ENCODE measurements around the gene SPINK14.
A peak's percentile ranks its signal among the peaks of the same experiment; 100 is the strongest.

SPINK14 gene

DNA sequence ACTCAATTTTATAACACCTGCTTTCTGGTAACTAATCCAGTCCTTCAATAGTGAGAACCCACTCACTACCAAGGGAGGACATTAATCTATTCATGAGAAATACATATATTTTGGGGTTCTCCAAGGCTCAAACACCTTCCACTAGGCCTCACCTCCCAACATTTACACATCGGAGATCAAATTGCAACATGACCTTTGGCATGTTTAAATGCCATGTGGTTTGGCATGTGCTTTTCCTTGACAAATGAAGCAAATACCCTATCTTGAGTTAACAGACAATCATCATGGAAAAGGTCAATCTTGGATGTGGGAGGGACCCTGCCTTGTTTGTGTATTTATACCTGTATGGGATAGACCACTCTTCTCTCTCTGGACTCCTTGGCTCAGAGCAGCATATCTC, 21.9 kb upstream of the SPINK14 start:
- H3K27ac ChIP-seq: peak overlapping the region; percentile 73; the same call in 1 of the 2 replicates
- TF ChIP-seq ZFX (IDR thresholded peaks at IDR 0.05): no peak
- TF ChIP-seq, protein P1, sequence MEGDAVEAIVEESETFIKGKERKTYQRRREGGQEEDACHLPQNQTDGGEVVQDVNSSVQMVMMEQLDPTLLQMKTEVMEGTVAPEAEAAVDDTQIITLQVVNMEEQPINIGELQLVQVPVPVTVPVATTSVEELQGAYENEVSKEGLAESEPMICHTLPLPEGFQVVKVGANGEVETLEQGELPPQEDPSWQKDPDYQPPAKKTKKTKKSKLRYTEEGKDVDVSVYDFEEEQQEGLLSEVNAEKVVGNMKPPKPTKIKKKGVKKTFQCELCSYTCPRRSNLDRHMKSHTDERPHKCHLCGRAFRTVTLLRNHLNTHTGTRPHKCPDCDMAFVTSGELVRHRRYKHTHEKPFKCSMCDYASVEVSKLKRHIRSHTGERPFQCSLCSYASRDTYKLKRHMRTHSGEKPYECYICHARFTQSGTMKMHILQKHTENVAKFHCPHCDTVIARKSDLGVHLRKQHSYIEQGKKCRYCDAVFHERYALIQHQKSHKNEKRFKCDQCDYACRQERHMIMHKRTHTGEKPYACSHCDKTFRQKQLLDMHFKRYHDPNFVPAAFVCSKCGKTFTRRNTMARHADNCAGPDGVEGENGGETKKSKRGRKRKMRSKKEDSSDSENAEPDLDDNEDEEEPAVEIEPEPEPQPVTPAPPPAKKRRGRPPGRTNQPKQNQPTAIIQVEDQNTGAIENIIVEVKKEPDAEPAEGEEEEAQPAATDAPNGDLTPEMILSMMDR (conservative IDR thresholded peaks at IDR 0.05): no peak

DNA sequence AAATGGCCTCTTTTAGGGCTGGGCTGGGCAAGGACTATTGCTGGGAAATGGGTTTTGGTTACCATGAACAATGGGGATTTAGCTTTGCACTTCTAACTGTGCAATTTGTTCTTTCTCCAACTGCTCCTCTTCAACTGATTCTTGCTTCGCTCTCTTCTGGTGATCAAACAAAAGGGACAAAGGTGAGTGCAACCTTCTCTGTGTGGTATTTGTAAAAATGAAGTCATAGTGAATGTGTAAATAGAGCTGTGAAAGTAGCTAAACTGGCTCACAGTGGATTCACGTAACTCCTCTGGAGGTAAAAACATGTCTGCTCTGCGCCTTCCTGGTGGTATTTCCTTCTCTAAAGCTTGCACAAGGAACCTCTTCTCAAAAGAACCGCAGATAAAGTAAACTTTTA, 20.9 kb upstream of the SPINK14 start:
- H3K27ac ChIP-seq: peak overlapping the region; percentile 73; the same call in 1 of the 2 replicates
- TF ChIP-seq, protein P1 (conservative IDR thresholded peaks at IDR 0.05): no peak
- no peak for TF ChIP-seq ZFX (IDR thresholded peaks at IDR 0.05)

DNA sequence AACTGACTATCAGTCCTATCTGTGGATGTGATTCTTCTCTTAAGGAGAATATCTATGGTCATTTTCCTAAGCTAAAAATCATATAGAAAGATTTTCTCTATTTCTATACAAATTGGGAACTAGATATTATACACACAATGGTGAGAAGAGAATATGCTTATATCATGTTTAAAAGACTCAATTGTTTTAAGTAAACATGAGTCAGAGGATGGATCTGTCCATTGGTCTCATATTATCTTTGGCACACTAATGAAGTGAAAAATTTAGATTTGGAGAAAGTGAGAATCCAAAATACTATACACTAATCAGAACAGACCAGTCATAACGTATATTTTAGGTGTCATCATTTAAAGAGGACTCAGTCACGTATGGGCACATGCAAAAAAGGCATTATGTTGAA, 16.5 kb upstream of the SPINK14 start:
- H3K27ac ChIP-seq: no peak overlapping the region
- no peak for TF ChIP-seq ZFX (IDR thresholded peaks at IDR 0.05)
- TF ChIP-seq, protein P1 (conservative IDR thresholded peaks at IDR 0.05): no peak

DNA sequence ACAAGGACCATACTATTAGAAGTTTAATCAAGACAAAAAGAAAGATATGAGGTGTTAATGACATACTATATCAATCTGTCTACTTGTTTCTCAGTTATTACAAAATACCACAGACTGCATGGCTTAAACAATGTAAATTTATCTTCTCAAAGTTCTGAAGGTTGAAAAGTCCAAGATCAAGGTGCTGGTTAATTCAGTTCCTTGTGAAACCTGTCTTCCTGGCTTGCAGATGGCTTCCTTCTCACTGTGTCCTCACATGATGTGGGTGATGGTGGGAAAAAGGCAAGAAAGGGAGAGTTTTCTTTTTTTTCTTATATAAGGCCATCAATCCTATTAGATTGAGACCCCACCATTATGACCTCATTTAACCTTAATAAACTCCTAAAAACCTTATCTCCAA, 15.6 kb upstream of the SPINK14 start:
- no peak overlapping the region for H3K27ac ChIP-seq
- TF ChIP-seq, protein P1 (conservative IDR thresholded peaks at IDR 0.05): no peak
- no peak for TF ChIP-seq ZFX (IDR thresholded peaks at IDR 0.05)

DNA sequence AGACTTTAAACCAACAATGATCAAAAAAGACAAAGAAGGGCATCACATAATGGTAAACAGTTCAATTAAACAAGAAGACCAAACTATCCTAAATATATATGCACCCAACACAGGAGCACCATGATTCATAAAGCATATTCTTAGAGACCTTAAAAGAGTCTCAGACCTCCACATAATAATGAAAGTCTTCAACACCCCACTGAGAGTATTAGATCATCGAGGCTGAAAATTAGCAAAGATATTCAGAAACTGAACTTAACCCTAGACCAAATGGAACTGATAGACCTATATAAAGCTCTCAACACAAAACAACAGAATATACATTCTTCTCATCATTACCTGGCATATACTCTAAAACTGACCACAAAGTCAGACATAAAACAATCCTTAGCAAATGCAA, 11.7 kb upstream of the SPINK14 start:
- H3K27ac ChIP-seq: no peak overlapping the region
- no peak for TF ChIP-seq ZFX (IDR thresholded peaks at IDR 0.05)
- TF ChIP-seq, protein P1 (conservative IDR thresholded peaks at IDR 0.05): no peak

DNA sequence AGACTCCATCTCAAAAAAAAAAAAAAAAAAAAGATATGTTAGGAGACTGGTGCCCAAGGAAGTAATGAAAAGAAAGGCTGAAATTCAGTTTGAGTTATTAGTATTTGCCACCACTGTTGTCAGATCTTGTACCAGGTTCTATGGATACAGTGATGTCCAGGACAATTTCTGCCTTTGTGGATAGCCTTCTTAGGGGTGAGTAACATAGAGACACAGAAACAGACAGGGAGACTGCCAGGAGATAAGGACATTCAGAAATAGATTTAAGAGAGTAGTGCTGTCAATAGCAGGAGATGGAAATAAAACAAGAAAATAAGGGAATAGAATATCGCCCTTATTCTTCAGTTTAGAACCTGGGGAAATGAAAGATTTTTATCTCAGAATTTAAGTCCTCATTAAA, 6.3 kb upstream of the SPINK14 start:
- TF ChIP-seq, protein P1 (conservative IDR thresholded peaks at IDR 0.05): no peak
- no peak overlapping the region for H3K27ac ChIP-seq

DNA sequence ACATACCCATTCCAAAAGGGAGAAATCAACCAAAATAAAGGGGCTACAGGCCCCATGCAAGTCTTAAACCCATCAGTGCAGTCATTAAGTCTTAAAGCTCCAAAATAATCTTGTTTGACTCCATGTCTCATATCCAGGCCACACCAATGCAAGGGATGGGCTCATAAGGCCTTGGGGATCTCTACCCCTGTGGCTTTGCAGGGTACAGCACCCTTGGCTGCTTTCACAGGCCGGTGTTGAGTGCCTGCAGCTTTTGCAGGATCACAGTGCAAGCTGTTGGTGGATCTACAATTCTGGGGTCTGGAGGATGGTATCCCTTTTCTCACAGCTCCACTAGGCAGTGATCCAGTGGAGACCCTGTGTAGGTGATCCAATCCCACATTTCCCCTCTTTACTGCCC, 5.0 kb upstream of the SPINK14 start:
- no peak overlapping the region for H3K27ac ChIP-seq
- TF ChIP-seq, protein P1 (conservative IDR thresholded peaks at IDR 0.05): no peak
- no peak for TF ChIP-seq ZFX (IDR thresholded peaks at IDR 0.05)
